ENCODE results near the gene MAP10.

Gene MAP10

GRCh38 chr1:232830661-232831060 is 25.4 kb downstream of the MAP10 start:
- no peak overlapping the region for H2BK5ac ChIP-seq (ENCODE audit: low read depth, low read length, poor library complexity, severe bottlenecking)
- DNase-seq = no peak
- H3K4me3 ChIP-seq (ENCODE audit: insufficient read depth in 1 of 2, low read depth in 1 of 2, low read length in 2 of 2) = no peak overlapping the region
- no peak overlapping the region for H2AK5ac ChIP-seq (ENCODE audit: low read length, severe bottlenecking)
- no peak overlapping the region for H3K9ac ChIP-seq (ENCODE audit: low read length)
- no peak overlapping the region for H4K91ac ChIP-seq (ENCODE audit: low read length)
- H3K23ac ChIP-seq (ENCODE audit: low read length in 2 of 2) = no peak overlapping the region
- no peaks in the 10 kb centered on the region for H3K27me3 ChIP-seq (ENCODE audit: control insufficient read depth in 1 of 2, insufficient read depth in 1 of 2, low read length in 2 of 2)
- H3K27ac ChIP-seq (ENCODE audit: low read length, poor library complexity, severe bottlenecking) = no peak overlapping the region
- no peak overlapping the region for H3K14ac ChIP-seq (ENCODE audit: low read length in 2 of 2)
- H3K9me3 ChIP-seq (ENCODE audit: control insufficient read depth, low read length) = no peaks in the 10 kb centered on the region
- H3K79me1 ChIP-seq (replicated peaks; ENCODE audit: low read length, poor library complexity, severe bottlenecking) = no peaks in the 10 kb centered on the region
- no peak overlapping the region for H2BK15ac ChIP-seq (ENCODE audit: low read depth, poor library complexity, severe bottlenecking)
- no peak overlapping the region for H3K4me2 ChIP-seq (ENCODE audit: low read length, poor library complexity, severe bottlenecking)
- H2AFZ ChIP-seq (ENCODE audit: low read depth, low read length) = no peak overlapping the region
- H3K4me1 ChIP-seq (ENCODE audit: control insufficient read depth, insufficient read depth, low read depth, low read length) = no peaks in the 10 kb centered on the region
- H4K8ac ChIP-seq (ENCODE audit: low read length) = no peak overlapping the region
- H2BK12ac ChIP-seq (ENCODE audit: low read length in 2 of 2) = no peak overlapping the region
- H2BK120ac ChIP-seq (ENCODE audit: low read depth, low read length) = no peak overlapping the region
- 95% methylated on average over 2 of the region's 2 CpGs for WGBS
- no peaks in the 10 kb centered on the region for H3K36me3 ChIP-seq (ENCODE audit: control insufficient read depth in 1 of 2, insufficient read depth in 2 of 2, low read depth in 1 of 2, low read length in 2 of 2)
- no peak overlapping the region for H3K18ac ChIP-seq (ENCODE audit: low read depth in 1 of 2, low read length in 2 of 2)
- H3K4ac ChIP-seq (ENCODE audit: low read depth in 1 of 2, low read length in 2 of 2) = no peak overlapping the region

GRCh38 chr1:232831895-232832294 is 26.7 kb downstream of the MAP10 start:
- Histone ChIP-seq H3K4me1 (ENCODE audit: control insufficient read depth, insufficient read depth, low read depth, low read length) (no peaks in the 10 kb centered on the region), H2AK5ac (ENCODE audit: low read length, severe bottlenecking) (no peak overlapping the region), H3K4me3 (ENCODE audit: insufficient read depth in 1 of 2, low read depth in 1 of 2, low read length in 2 of 2) (no peak overlapping the region), H2BK12ac (ENCODE audit: low read length in 2 of 2) (no peak overlapping the region), H3K14ac (ENCODE audit: low read length in 2 of 2) (no peak overlapping the region), H2BK120ac (ENCODE audit: low read depth, low read length) (no peak overlapping the region), H3K36me3 (ENCODE audit: control insufficient read depth in 1 of 2, insufficient read depth in 2 of 2, low read depth in 1 of 2, low read length in 2 of 2) (no peaks in the 10 kb centered on the region), H2BK15ac (ENCODE audit: low read depth, poor library complexity, severe bottlenecking) (no peak overlapping the region), H3K18ac (ENCODE audit: low read depth in 1 of 2, low read length in 2 of 2) (no peak overlapping the region), H2BK5ac (ENCODE audit: low read depth, low read length, poor library complexity, severe bottlenecking) (no peak overlapping the region), H3K79me1 (replicated peaks; ENCODE audit: low read length, poor library complexity, severe bottlenecking) (no peaks in the 10 kb centered on the region), H3K4ac (ENCODE audit: low read depth in 1 of 2, low read length in 2 of 2) (no peak overlapping the region), H3K9ac (ENCODE audit: low read length) (no peak overlapping the region), H3K9me3 (ENCODE audit: control insufficient read depth, low read length) (no peaks in the 10 kb centered on the region), H4K91ac (ENCODE audit: low read length) (no peak overlapping the region), H2AFZ (ENCODE audit: low read depth, low read length) (no peak overlapping the region), H3K4me2 (ENCODE audit: low read length, poor library complexity, severe bottlenecking) (no peak overlapping the region), H3K23ac (ENCODE audit: low read length in 2 of 2) (no peak overlapping the region), H4K8ac (ENCODE audit: low read length) (no peak overlapping the region), H3K27me3 (ENCODE audit: control insufficient read depth in 1 of 2, insufficient read depth in 1 of 2, low read length in 2 of 2) (no peaks in the 10 kb centered on the region), H3K27ac (ENCODE audit: low read length, poor library complexity, severe bottlenecking) (no peak overlapping the region)
- no CpG with 5 or more reads among the region's 2 CpGs for WGBS
- no peak for DNase-seq

- no peak overlapping the region for H3K23ac ChIP-seq (ENCODE audit: low read length in 2 of 2)
- H3K4me2 ChIP-seq (ENCODE audit: low read length, poor library complexity, severe bottlenecking) = no peak overlapping the region
- H3K9me3 ChIP-seq (ENCODE audit: control insufficient read depth, low read length) = no peaks in the 10 kb centered on the region
- H3K27ac ChIP-seq (ENCODE audit: low read length, poor library complexity, severe bottlenecking) = no peak overlapping the region
- H2BK12ac ChIP-seq (ENCODE audit: low read length in 2 of 2) = no peak overlapping the region
- H2BK5ac ChIP-seq (ENCODE audit: low read depth, low read length, poor library complexity, severe bottlenecking) = no peak overlapping the region
- H2AK5ac ChIP-seq (ENCODE audit: low read length, severe bottlenecking) = peak overlapping the region; percentile 54
- no peaks in the 10 kb centered on the region for H3K4me1 ChIP-seq (ENCODE audit: control insufficient read depth, insufficient read depth, low read depth, low read length)
- no peak overlapping the region for H4K8ac ChIP-seq (ENCODE audit: low read length)
- H3K4me3 ChIP-seq (ENCODE audit: insufficient read depth in 1 of 2, low read depth in 1 of 2, low read length in 2 of 2) = no peak overlapping the region
- WGBS = 79% methylated on average over 2 of the region's 3 CpGs
- no peak overlapping the region for H2BK120ac ChIP-seq (ENCODE audit: low read depth, low read length)
- no peak overlapping the region for H3K9ac ChIP-seq (ENCODE audit: low read length)
- H3K18ac ChIP-seq (ENCODE audit: low read depth in 1 of 2, low read length in 2 of 2) = no peak overlapping the region
- no peak overlapping the region for H4K91ac ChIP-seq (ENCODE audit: low read length)
- no peak overlapping the region for H3K14ac ChIP-seq (ENCODE audit: low read length in 2 of 2)
- H3K36me3 ChIP-seq (ENCODE audit: control insufficient read depth in 1 of 2, insufficient read depth in 2 of 2, low read depth in 1 of 2, low read length in 2 of 2) = no peaks in the 10 kb centered on the region
- no peaks in the 10 kb centered on the region for H3K27me3 ChIP-seq (ENCODE audit: control insufficient read depth in 1 of 2, insufficient read depth in 1 of 2, low read length in 2 of 2)
- H3K4ac ChIP-seq (ENCODE audit: low read depth in 1 of 2, low read length in 2 of 2) = no peak overlapping the region
- H2BK15ac ChIP-seq (ENCODE audit: low read depth, poor library complexity, severe bottlenecking) = no peak overlapping the region
- no peak overlapping the region for H2AFZ ChIP-seq (ENCODE audit: low read depth, low read length)
- no peak for DNase-seq
- no peaks in the 10 kb centered on the region for H3K79me1 ChIP-seq (replicated peaks; ENCODE audit: low read length, poor library complexity, severe bottlenecking)
Observed at GRCh38 chr1:232834066-232834465, 28.9 kb downstream of the MAP10 start.

GRCh38 chr1:232835166-232835565 is 29.9 kb downstream of the MAP10 start:
- Histone ChIP-seq H3K4ac (ENCODE audit: low read depth in 1 of 2, low read length in 2 of 2) (no peak overlapping the region), H3K23ac (ENCODE audit: low read length in 2 of 2) (no peak overlapping the region), H3K14ac (ENCODE audit: low read length in 2 of 2) (no peak overlapping the region), H3K36me3 (ENCODE audit: control insufficient read depth in 1 of 2, insufficient read depth in 2 of 2, low read depth in 1 of 2, low read length in 2 of 2) (no peaks in the 10 kb centered on the region), H2BK12ac (ENCODE audit: low read length in 2 of 2) (no peak overlapping the region), H2BK5ac (ENCODE audit: low read depth, low read length, poor library complexity, severe bottlenecking) (no peak overlapping the region), H4K8ac (ENCODE audit: low read length) (no peak overlapping the region), H3K27me3 (ENCODE audit: control insufficient read depth in 1 of 2, insufficient read depth in 1 of 2, low read length in 2 of 2) (no peaks in the 10 kb centered on the region), H3K9me3 (ENCODE audit: control insufficient read depth, low read length) (no peaks in the 10 kb centered on the region), H2AFZ (ENCODE audit: low read depth, low read length) (no peak overlapping the region), H3K4me2 (ENCODE audit: low read length, poor library complexity, severe bottlenecking) (no peak overlapping the region), H2BK120ac (ENCODE audit: low read depth, low read length) (no peak overlapping the region), H3K27ac (ENCODE audit: low read length, poor library complexity, severe bottlenecking) (no peak overlapping the region), H2AK5ac (ENCODE audit: low read length, severe bottlenecking) (no peak overlapping the region), H3K9ac (ENCODE audit: low read length) (no peak overlapping the region), H3K79me1 (replicated peaks; ENCODE audit: low read length, poor library complexity, severe bottlenecking) (no peaks in the 10 kb centered on the region), H3K4me3 (ENCODE audit: insufficient read depth in 1 of 2, low read depth in 1 of 2, low read length in 2 of 2) (no peak overlapping the region), H3K18ac (ENCODE audit: low read depth in 1 of 2, low read length in 2 of 2) (no peak overlapping the region), H2BK15ac (ENCODE audit: low read depth, poor library complexity, severe bottlenecking) (no peak overlapping the region), H3K4me1 (ENCODE audit: control insufficient read depth, insufficient read depth, low read depth, low read length) (no peaks in the 10 kb centered on the region), H4K91ac (ENCODE audit: low read length) (no peak overlapping the region)
- WGBS = 91% methylated on average over 6 of the region's 6 CpGs
- no peak for DNase-seq
